Mucosa of descending colon (tissue), 3 donors: ENCODE results near the gene CA5A. TPM values are rescaled to one million over a fixed set of nuclear protein-coding genes. Genes with fewer than 3 reads are reported as not detected.
"Not testable (repeated sequence)": the region's sequence is repeated elsewhere in the genome, so short reads cannot be mapped to it uniquely, and the experiment has no call there.

Experiments
- ATAC-seq: fragments of 200-7000 bp; cut with Tn5 transposase; one replicate; pipeline ENCODE4 v1.9.1; 2020; ENCODE audit warnings: mild to moderate bottlenecking, moderate library complexity
- DNase-seq, 3 donors: peaks; one replicate each; pipeline ENCODE4 v3.0.0-alpha.2; 2020
- H3K36me3 ChIP-seq: fragments of 200-600 bp; one replicate; pipeline ENCODE4 v1.8.0; 2021; ENCODE audit warnings: low read depth, mild to moderate bottlenecking
- H3K4me1 ChIP-seq: fragments of 200-600 bp; one replicate; pipeline ENCODE4 v1.8.0; 2021; ENCODE audit warnings: low read depth, mild to moderate bottlenecking
- H3K4me3 ChIP-seq: fragments of 200-600 bp; one replicate; pipeline ENCODE4 v1.8.0; 2021; ENCODE audit warnings: mild to moderate bottlenecking
- H3K9me3 ChIP-seq: fragments of 200-600 bp; one replicate; pipeline ENCODE4 v1.8.0; 2021; ENCODE audit warnings: mild to moderate bottlenecking
- CTCF ChIP-seq: fragments of 200-600 bp; IDR thresholded peaks from one replicate; pipeline ENCODE4 v1.8.0; 2022; ENCODE audit warnings: antibody characterized with exemption, mild to moderate bottlenecking
- intact Hi-C, 2 donors: fragments of 100-400 bp; cut with DNase I in 1 of 2; cut with micrococcal nuclease in 1 of 2; formaldehyde crosslinking; loops; one replicate each; pipeline versions ENCODE4 v1.11.0 to v1.11.1; 2022; cut with DNase I, micrococcal nuclease
- total RNA-seq, 3 donors: library from RNA; stranded (reverse); fragmentation: NEBNext Ultra II Directional in 2 of 3; extraction: Animal tissue kit (Norgen Biotek cat#: 25700) in 2 of 3; gene quantifications; one replicate each; pipeline versions ENCODE4 v1.2.1 to v1.2.4, GENCODE V29; 2021 to 2023
- donor health status: DM: no; HTN: no; CAD: no; lungs with moderate emphysema.
- donor health status: DM: no; HTN: no; CAD: no.
- donor health status: DM: no; HTN: yes; CAD: no.

Gene CA5A
- total RNA-seq, 3 donors from 2014 or later = 0.05 to 0.25 TPM; not detected in 1

GRCh38 chr16:87938412-87938949 lies 2.2 kb upstream of the CA5A start:
- Histone ChIP-seq H3K36me3 (no peaks in the 10 kb centered on the region), H3K9me3 (no peaks in the 10 kb centered on the region), H3K4me3 (no peak overlapping the region), H3K4me1 (no peaks in the 10 kb centered on the region)
- intact Hi-C loops = no loop called here
- no peak for TF ChIP-seq CTCF
- ATAC-seq (no peak), DNase-seq (no peak)

GRCh38 chr16:87937231-87937542 lies 858 bp upstream of the CA5A start:
- H3K9me3 ChIP-seq, DNase-seq, ATAC-seq, intact Hi-C loops, H3K4me3 ChIP-seq, H3K4me1 ChIP-seq, H3K36me3 ChIP-seq: not testable (repeated sequence)

GRCh38 chr16:87936016-87936374 lies 334 bp downstream of the CA5A start:
- DNase-seq, H3K4me1 ChIP-seq, H3K4me3 ChIP-seq, H3K36me3 ChIP-seq, intact Hi-C loops, ATAC-seq, H3K9me3 ChIP-seq: not testable (repeated sequence)

GRCh38 chr16:87934752-87935425 lies 1.4 kb downstream of the CA5A start:
- H3K4me3 ChIP-seq, intact Hi-C loops, DNase-seq, H3K36me3 ChIP-seq, H3K9me3 ChIP-seq, ATAC-seq, H3K4me1 ChIP-seq: not testable (repeated sequence)

GRCh38 chr16:87933140-87933495 lies 3.2 kb downstream of the CA5A start:
- Histone ChIP-seq H3K9me3 (no peaks in the 10 kb centered on the region), H3K4me1 (no peaks in the 10 kb centered on the region), H3K4me3 (no peak overlapping the region), H3K36me3 (no peaks in the 10 kb centered on the region)
- ATAC-seq (no peak), DNase-seq (no peak)
- no peak for TF ChIP-seq CTCF
- intact Hi-C loops = no loop called here

- intact Hi-C loops, DNase-seq, H3K9me3 ChIP-seq, H3K4me1 ChIP-seq, H3K36me3 ChIP-seq, ATAC-seq, H3K4me3 ChIP-seq: not testable (repeated sequence)
Measured at GRCh38 chr16:87932475-87933139, 3.7 kb downstream of the CA5A start.

- intact Hi-C loops = no loop called here
- no peaks in the 10 kb centered on the region for H3K9me3 ChIP-seq
- no peaks in the 10 kb centered on the region for H3K4me1 ChIP-seq
- H3K36me3 ChIP-seq = no peaks in the 10 kb centered on the region
- no peak for TF ChIP-seq CTCF
- ATAC-seq = no peak
- no peak overlapping the region for H3K4me3 ChIP-seq
- no peak for DNase-seq
Measured at GRCh38 chr16:87931504-87931903, 4.8 kb downstream of the CA5A start.
